GM23248 (cell line): ENCODE results near the gene LFNG.

Source experiments
- EZH2 ChIP-seq: fragments of 200-600 bp; sonication (generic); IDR thresholded peaks from 2 replicates; pipeline ENCODE4 v1.6.1; 2018; ENCODE audit warnings: antibody characterized with exemption, mild to moderate bottlenecking; ENCODE audit not compliant: insufficient read depth, poor library complexity, severe bottlenecking
- EZH2phosphoT487 ChIP-seq: fragments of 200-600 bp; sonication (generic); IDR thresholded peaks from 2 replicates; pipeline ENCODE4 v1.6.1; 2018; ENCODE audit warnings: antibody characterized with exemption, moderate library complexity, mild to moderate bottlenecking, low read depth; ENCODE audit not compliant: insufficient read depth

DNA sequence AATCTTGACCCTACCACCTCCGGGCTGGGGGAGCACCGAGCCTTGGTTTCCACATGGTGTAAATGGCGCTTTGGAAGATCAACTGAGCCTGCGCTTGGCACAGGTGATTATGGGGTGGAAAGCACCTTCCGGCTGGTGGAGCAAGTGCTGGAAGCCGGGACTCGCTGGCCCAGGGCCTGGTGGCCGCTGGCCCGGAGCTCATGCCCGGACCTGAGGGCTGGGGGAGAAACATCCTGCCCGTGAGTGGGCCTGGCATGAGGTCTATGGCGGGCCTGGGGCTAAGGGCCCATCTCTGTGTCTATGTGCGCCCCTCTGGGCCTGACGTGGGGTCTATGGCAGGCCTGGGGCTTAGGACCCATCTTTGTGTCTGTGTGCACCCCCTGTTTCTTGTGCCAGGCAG is 14.2 kb upstream of the LFNG start:
- TF ChIP-seq EZH2phosphoT487 (no peak), EZH2 (no peak)
